Chondrocyte (in vitro differentiated cells): ENCODE results near the gene GRHL3. TPM values are rescaled to one million over a fixed set of nuclear protein-coding genes. Genes with fewer than 3 reads are reported as not detected.

Source experiments
- DNase-seq: peaks from one replicate; pipeline ENCODE4 v3.0.0; 2021; ENCODE audit warnings: mixed read lengths, low spot score
- H3K27ac Mint-ChIP-seq: one replicate; pipeline ENCODE4 v1.8.0; 2021; ENCODE audit warnings: mild to moderate bottlenecking, moderate library complexity, mixed read lengths; ENCODE audit not compliant: unreplicated experiment
- H3K27me3 Mint-ChIP-seq: 2 replicates; pipeline ENCODE4 v1.8.0; 2021; ENCODE audit warnings: low read depth, mixed read lengths
- H3K36me3 Mint-ChIP-seq: 2 replicates; pipeline ENCODE4 v1.8.0; 2021; ENCODE audit warnings: low read depth, mixed read lengths
- H3K4me1 Mint-ChIP-seq: 2 replicates; pipeline ENCODE4 v1.8.0; 2021; ENCODE audit warnings: low read depth, mild to moderate bottlenecking, mixed read lengths
- H3K4me3 Mint-ChIP-seq: one replicate; pipeline ENCODE4 v1.8.0; 2021; ENCODE audit warnings: mild to moderate bottlenecking, moderate library complexity, mixed read lengths; ENCODE audit not compliant: unreplicated experiment
- H3K9me3 Mint-ChIP-seq: 2 replicates; pipeline ENCODE4 v1.8.0; 2021; ENCODE audit warnings: low read depth, mixed read lengths
- total RNA-seq: library from RNA; stranded (reverse); gene quantifications from 3 replicates; pipeline ENCODE4 v1.2.1, GENCODE V29; 2021
- TF ChIP-seq, protein P1 (sequence below): fragments of 200-600 bp; sonication (generic); IDR thresholded peaks from 2 replicates; pipeline ENCODE4 v1.5.0; 2021; ENCODE audit warnings: antibody characterized with exemption, mild to moderate bottlenecking, moderate library complexity

GRHL3 gene
- total RNA-seq, 1 donor from 2014 or later = 0.07 TPM

DNA sequence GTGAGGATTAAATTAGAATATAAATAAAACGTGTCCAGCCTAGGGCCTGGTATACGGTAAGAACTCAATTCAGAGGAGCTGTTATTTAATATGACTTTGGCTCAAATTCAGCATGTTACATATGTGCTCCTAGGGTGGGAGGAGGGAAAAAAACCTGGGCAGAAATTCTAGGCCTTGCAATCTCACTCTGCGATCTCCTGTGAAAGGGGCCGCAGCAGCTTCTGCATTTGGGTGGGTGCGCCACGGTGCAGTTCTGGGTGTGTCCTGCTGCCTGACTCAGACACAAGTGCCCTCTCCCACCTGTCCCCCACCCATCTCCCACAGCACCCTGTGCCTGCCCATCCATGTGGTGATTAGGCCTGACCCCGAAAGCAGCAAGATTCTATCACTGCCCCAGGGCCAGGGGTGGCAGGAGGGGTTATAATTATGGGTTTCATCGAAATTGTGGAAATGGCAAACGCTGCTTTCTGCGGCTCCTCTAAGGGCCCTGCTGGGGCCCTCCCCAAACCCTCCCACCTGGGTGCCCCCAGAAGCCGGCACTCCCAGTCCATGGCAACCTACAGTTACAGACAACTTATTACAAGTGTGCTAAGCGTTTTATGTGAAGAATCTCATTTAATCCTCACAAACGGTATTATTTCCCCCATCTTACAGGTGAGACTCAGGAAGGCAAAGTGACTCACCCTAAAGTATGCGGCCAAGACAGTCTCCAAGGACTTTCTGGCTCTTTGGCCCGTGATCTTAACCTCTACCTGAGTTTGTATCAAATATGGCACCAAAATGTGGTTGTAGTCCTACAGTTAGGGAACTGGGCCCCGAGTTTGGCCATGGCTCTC, 25.5 kb upstream of the GRHL3 start:
- no peak overlapping the region for H3K27ac Mint-ChIP-seq
- TF ChIP-seq, protein P1, sequence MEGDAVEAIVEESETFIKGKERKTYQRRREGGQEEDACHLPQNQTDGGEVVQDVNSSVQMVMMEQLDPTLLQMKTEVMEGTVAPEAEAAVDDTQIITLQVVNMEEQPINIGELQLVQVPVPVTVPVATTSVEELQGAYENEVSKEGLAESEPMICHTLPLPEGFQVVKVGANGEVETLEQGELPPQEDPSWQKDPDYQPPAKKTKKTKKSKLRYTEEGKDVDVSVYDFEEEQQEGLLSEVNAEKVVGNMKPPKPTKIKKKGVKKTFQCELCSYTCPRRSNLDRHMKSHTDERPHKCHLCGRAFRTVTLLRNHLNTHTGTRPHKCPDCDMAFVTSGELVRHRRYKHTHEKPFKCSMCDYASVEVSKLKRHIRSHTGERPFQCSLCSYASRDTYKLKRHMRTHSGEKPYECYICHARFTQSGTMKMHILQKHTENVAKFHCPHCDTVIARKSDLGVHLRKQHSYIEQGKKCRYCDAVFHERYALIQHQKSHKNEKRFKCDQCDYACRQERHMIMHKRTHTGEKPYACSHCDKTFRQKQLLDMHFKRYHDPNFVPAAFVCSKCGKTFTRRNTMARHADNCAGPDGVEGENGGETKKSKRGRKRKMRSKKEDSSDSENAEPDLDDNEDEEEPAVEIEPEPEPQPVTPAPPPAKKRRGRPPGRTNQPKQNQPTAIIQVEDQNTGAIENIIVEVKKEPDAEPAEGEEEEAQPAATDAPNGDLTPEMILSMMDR = no peak
- H3K4me3 Mint-ChIP-seq = no peak overlapping the region
- peaks cover 11% of the 10 kb centered on the region for H3K27me3 Mint-ChIP-seq
- peaks cover 30% of the 10 kb centered on the region for H3K4me1 Mint-ChIP-seq
- DNase-seq = no peak
- H3K36me3 Mint-ChIP-seq = no peaks in the 10 kb centered on the region
- H3K9me3 Mint-ChIP-seq = no peaks in the 10 kb centered on the region

DNA sequence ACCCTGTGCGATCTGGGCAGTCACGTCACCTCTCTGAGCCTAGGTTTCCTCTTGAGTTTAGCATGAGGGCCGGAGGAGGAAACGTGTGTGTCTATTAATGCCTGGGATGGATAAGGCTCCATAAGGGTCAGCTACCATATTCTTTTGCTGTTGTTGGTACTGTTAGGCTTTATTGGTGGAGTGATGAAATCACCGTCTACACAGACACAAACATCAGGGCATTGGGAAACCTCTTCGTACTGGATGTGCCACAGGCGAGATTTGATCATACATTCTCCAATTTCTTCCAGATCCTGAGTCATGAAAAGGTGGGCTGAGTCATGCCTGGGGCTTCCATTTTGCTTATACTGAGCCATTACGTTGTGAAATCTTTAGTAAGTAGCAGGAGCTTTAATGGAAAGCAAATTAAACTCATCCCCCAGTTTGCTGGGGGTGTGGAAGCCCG, 24.9 kb upstream of the GRHL3 start:
- peaks cover 16% of the 10 kb centered on the region for H3K27me3 Mint-ChIP-seq
- TF ChIP-seq, protein P1 = no peak
- peaks cover 28% of the 10 kb centered on the region for H3K4me1 Mint-ChIP-seq
- H3K4me3 Mint-ChIP-seq = no peak overlapping the region
- DNase-seq = no peak
- H3K27ac Mint-ChIP-seq = no peak overlapping the region
- H3K9me3 Mint-ChIP-seq = no peaks in the 10 kb centered on the region
- H3K36me3 Mint-ChIP-seq = no peaks in the 10 kb centered on the region

DNA sequence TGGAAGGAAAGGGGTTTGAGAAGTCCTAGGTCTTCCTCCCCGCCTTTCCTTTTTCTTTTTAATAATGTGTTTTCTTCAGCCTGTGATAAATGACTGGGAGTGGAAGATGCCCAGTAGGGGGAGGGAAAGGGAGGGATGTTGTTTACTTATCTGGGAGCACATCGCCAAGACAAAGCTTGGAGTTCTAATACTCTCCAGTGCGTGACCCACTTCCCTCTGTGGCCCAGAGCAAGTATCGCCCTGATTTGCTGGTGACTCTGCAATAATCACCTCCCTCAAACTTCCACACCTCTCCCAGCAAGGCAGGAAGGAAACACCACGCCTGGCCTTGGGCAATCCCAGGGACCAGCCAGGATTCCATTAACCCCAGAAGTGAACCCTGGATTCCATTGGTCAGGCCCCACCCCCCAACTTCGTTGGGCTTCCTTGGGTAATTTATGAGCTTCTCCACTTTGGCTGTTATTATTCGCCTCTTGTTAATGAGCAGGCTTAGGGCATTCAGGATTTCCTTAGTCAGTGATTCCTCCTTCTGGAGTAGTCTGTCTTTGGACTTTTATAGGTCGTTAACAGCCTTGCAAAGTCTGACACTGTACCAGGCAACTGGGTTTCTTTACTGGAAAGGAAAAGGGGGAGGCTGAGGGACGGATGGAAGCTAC, 24.3 kb upstream of the GRHL3 start:
- Mint-ChIP-seq H3K4me3 (no peak overlapping the region), H3K27me3 (peaks cover 17% of the 10 kb centered on the region), H3K4me1 (peaks cover 22% of the 10 kb centered on the region), H3K36me3 (no peaks in the 10 kb centered on the region), H3K27ac (no peak overlapping the region), H3K9me3 (no peaks in the 10 kb centered on the region)
- no peak for DNase-seq
- TF ChIP-seq, protein P1 = no peak

DNA sequence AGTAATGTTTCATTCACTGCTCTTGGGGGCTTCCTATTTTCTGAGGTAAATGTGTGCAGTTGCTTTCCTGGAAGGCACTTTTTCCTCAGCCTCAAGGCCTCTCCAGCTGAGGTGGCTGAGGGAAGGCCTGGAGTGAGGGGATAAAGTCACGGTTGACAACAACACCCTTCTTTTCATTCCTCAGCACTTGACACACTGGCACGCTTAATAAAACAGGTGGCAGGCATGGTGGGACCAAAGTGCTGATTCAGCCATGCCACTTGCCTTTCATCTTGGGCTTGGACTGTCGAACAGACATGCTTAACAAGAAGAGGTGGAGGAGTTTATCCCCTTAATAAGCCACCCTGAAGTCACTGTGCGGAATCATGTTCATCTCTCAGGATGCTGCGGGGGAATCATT, 23.6 kb upstream of the GRHL3 start:
- no peak for DNase-seq
- Mint-ChIP-seq H3K27me3 (peaks cover 19% of the 10 kb centered on the region), H3K4me1 (peaks cover 15% of the 10 kb centered on the region), H3K36me3 (no peaks in the 10 kb centered on the region), H3K27ac (no peak overlapping the region), H3K9me3 (no peaks in the 10 kb centered on the region), H3K4me3 (no peak overlapping the region)
- TF ChIP-seq, protein P1 = no peak

DNA sequence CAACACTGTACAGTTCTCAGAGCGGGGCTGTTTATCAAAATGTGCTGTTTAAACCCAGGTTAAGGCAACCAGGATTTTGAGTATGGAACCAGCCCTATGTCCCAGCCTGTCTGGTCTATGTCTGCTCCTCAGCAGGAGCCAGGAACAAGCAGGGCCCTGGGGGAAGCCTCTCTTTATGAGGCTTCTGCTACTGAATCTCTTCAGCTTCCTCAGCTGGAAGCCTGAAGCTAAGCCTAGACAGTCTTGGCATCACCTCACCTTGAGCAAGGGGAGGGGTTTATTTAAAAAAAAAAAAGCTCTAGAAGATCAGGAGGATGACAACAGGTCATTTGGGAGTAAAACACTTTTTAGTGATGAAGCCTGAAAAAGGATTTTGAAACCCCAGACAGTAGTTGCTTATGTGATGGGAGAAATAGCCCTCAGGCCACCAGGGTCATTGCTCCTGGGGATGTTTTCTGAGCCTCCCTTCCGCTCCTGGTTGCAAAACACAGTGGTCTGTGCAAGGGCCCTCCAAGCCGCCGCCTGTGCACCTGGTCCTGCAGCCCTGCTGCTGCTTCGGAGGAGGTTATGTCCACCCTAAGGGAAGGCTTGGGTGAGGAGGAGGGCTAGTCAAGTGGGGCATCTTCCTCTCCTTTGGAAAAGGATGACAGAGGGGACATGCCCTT, 21.8 kb upstream of the GRHL3 start:
- Mint-ChIP-seq H3K27ac (no peak overlapping the region), H3K4me3 (no peak overlapping the region), H3K27me3 (peaks cover 15% of the 10 kb centered on the region), H3K4me1 (peaks cover 10% of the 10 kb centered on the region), H3K9me3 (no peaks in the 10 kb centered on the region), H3K36me3 (no peaks in the 10 kb centered on the region)
- no peak for DNase-seq
- TF ChIP-seq, protein P1 = no peak
